ENCODE measurements around the gene PIGR. TPM values are rescaled to one million over a fixed set of nuclear protein-coding genes. Genes with fewer than 3 reads are reported as not detected.

PIGR gene
- total RNA-seq, 2 experiments from 2014 or later, result 0.03 TPM; not detected in 1

DNA sequence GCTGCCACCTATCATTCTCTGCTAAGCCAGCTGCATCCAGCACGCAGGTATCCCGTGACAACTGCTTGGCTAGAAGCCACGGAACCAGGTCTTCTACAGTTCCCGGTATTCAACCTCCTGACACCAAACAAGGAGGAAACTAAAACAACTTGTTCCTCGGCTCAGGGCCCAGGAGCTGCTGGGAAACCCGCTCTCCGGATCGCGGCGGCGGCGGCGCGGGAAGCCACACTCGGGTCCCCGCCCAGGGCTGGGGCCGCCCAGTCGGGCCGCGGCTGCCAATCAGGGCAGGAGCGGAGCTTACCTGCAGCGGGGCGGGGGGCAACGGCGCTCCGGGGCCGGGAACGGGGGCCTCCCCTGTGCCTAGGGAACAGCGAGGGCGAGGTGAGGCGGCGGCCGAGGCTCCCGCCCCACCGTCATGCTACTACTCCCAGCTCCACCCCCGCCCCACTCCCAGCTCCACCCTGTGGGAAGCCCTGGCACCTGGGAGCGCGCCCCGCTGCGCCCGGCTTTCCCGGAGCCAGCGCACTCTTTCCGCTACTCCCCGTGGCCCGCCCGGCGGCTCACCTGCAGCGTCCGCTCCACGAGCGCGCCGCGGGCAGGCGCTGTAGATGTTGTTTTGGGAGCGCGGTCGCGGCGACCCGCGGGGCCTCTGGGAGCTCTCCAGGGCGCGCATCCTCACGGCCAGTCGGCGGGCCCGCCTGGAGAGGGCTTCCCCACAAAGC lies 36.9 kb downstream of the PIGR start:
- H3K79me2 ChIP-seq (ENCODE audit: insufficient read depth, low read depth, low read length), result no peaks in the 10 kb centered on the region
- intact Hi-C loops (cut with micrococcal nuclease; ENCODE audit: unreplicated experiment), result no loop called here

DNA sequence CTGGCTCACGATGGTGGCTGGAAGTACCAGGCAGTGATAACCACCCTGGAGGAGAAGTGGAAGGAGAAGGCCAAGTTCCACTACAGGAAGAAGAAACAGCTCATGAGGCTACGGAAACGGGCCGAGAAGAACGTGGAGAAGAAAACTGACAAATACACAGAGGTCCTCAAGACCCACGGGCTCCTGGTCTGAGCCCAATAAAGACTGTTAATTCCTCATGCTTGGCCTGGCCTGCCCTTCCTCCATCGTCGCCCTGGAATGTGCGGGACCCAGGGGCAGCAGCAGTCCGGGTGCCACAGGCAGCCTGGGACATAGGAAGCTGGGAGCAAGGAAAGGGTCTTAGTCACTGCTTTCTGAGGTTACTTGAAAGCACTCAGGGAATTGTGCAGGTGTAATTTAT lies 38.2 kb downstream of the PIGR start:
- H3K9me2 ChIP-seq (ENCODE audit: insufficient read depth, low read length), result no peaks in the 10 kb centered on the region
- no peak for DNase-seq (ENCODE audit: low spot score)
- H3K9me3 ChIP-seq (ENCODE audit: low read length), result no peaks in the 10 kb centered on the region
- POLR2A ChIA-PET, result interaction anchor here (1.8 kb wide), 1 partner anchor 8 kb away, joined by 3 read pairs; no protein-coding TSS in a partner anchor
- no TSS peak for BruUV-seq (replicated peaks)
- H3K27ac ChIP-seq (ENCODE audit: low read depth, low read length, poor library complexity, severe bottlenecking), result no peak overlapping the region
- H4K20me1 ChIP-seq (ENCODE audit: insufficient read depth, low read length), result no peaks in the 10 kb centered on the region
- intact Hi-C loops (cut with micrococcal nuclease; ENCODE audit: unreplicated experiment), result no loop called here
- H3K36me3 ChIP-seq (ENCODE audit: insufficient read depth, low read length), result no peaks in the 10 kb centered on the region
- H3K79me2 ChIP-seq (ENCODE audit: insufficient read depth, low read depth, low read length), result no peaks in the 10 kb centered on the region
- no peak overlapping the region for H3K4me2 ChIP-seq (ENCODE audit: low read length)
- TF ChIP-seq, protein P1, sequence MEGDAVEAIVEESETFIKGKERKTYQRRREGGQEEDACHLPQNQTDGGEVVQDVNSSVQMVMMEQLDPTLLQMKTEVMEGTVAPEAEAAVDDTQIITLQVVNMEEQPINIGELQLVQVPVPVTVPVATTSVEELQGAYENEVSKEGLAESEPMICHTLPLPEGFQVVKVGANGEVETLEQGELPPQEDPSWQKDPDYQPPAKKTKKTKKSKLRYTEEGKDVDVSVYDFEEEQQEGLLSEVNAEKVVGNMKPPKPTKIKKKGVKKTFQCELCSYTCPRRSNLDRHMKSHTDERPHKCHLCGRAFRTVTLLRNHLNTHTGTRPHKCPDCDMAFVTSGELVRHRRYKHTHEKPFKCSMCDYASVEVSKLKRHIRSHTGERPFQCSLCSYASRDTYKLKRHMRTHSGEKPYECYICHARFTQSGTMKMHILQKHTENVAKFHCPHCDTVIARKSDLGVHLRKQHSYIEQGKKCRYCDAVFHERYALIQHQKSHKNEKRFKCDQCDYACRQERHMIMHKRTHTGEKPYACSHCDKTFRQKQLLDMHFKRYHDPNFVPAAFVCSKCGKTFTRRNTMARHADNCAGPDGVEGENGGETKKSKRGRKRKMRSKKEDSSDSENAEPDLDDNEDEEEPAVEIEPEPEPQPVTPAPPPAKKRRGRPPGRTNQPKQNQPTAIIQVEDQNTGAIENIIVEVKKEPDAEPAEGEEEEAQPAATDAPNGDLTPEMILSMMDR (conservative IDR thresholded peaks at IDR 0.05; ENCODE audit: low read length), result no peak
- TF ChIP-seq EZH2phosphoT487 (IDR thresholded peaks at IDR 0.05; ENCODE audit: borderline replicate concordance, low read depth, low read length), result no peak
- CTCF ChIA-PET (ENCODE audit: unreplicated experiment), result interaction anchor here (0.6 kb wide), 1 partner anchor 8 kb away, joined by 3 read pairs; no protein-coding TSS in a partner anchor
- H3K4me1 ChIP-seq (ENCODE audit: insufficient read depth, low read length, poor library complexity, severe bottlenecking), result peaks cover 16% of the 10 kb centered on the region
- H2AFZ ChIP-seq (ENCODE audit: low read length), result no peak overlapping the region
- no peak overlapping the region for H3K4me3 ChIP-seq (ENCODE audit: low read depth, low read length, poor library complexity, severe bottlenecking)

More for the DNA sequence above, 36.9 kb downstream of the PIGR start:
- Histone ChIP-seq H3K4me3 (ENCODE audit: low read depth, low read length, poor library complexity, severe bottlenecking) (no peak overlapping the region), H2AFZ (ENCODE audit: low read length) (no peak overlapping the region), H4K20me1 (ENCODE audit: insufficient read depth, low read length) (no peaks in the 10 kb centered on the region), H3K9me3 (ENCODE audit: low read length) (no peaks in the 10 kb centered on the region), H3K4me1 (ENCODE audit: insufficient read depth, low read length, poor library complexity, severe bottlenecking) (peaks cover 16% of the 10 kb centered on the region), H3K27ac (ENCODE audit: low read depth, low read length, poor library complexity, severe bottlenecking) (no peak overlapping the region), H3K36me3 (ENCODE audit: insufficient read depth, low read length) (no peaks in the 10 kb centered on the region), H3K4me2 (ENCODE audit: low read length) (no peak overlapping the region), H3K9me2 (ENCODE audit: insufficient read depth, low read length) (no peaks in the 10 kb centered on the region)
- DNase-seq (ENCODE audit: low spot score), result no peak
- ChIA-PET POLR2A (no interaction called here), CTCF (ENCODE audit: unreplicated experiment) (interaction anchor here (0.7 to 1.1 kb wide), 2 partner anchors 204 to 245 kb away, joined by 3 read pairs; no protein-coding TSS in a partner anchor)
- no peak for TF ChIP-seq EZH2phosphoT487 (IDR thresholded peaks at IDR 0.05; ENCODE audit: borderline replicate concordance, low read depth, low read length)
- TF ChIP-seq, protein P1 (conservative IDR thresholded peaks at IDR 0.05; ENCODE audit: low read length), result no peak
- no TSS peak for BruUV-seq (replicated peaks)
